ENCODE results near the gene PXK.

DNA sequence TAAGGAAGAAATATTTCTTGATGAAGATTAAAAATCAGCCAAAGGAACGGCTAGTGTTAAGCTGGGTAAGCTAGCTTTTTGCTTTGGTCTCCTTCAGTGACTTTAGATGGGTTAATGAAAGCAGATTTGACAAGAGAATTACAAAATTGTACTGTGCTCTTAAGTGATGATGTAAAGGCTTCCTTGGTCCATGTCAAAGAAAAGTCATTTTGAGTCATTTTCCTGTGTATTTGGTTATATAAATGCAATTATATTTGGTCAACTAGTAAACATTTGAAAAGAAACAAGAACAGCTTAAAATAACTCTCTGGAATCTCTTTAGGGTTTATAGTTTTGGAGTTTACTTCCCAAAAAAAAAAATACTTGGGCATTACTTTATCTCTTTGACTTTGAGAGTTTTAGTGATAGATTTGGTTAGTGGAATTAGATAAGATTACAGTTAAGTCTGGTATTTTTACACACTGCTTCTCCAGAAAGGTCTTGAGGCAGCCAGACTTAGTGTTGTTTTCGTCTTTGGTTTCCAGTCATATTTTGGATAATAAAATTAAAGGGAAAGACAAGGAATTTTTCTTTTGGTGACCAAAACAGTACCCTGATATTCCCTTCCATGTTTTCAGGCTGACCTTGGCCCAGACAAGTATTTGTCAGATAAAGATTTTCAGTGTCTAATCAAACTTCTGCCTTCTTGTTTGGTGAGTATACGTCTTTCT, 58.6 kb downstream of the PXK start:
- TF ChIP-seq, protein P1, sequence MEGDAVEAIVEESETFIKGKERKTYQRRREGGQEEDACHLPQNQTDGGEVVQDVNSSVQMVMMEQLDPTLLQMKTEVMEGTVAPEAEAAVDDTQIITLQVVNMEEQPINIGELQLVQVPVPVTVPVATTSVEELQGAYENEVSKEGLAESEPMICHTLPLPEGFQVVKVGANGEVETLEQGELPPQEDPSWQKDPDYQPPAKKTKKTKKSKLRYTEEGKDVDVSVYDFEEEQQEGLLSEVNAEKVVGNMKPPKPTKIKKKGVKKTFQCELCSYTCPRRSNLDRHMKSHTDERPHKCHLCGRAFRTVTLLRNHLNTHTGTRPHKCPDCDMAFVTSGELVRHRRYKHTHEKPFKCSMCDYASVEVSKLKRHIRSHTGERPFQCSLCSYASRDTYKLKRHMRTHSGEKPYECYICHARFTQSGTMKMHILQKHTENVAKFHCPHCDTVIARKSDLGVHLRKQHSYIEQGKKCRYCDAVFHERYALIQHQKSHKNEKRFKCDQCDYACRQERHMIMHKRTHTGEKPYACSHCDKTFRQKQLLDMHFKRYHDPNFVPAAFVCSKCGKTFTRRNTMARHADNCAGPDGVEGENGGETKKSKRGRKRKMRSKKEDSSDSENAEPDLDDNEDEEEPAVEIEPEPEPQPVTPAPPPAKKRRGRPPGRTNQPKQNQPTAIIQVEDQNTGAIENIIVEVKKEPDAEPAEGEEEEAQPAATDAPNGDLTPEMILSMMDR (IDR thresholded peaks at IDR 0.05) = no peak
- no peak for TF ChIP-seq EZH2 (IDR thresholded peaks at IDR 0.05)
- no peak for TF ChIP-seq EZH2phosphoT487 (IDR thresholded peaks at IDR 0.05)
